Pancreas (tissue), 10 donors: ENCODE data around the gene BAZ1B. TPM values are rescaled to one million over a fixed set of nuclear protein-coding genes. Genes with fewer than 3 reads are reported as not detected.
"Not testable (repeated sequence)": the region's sequence is repeated elsewhere in the genome, so short reads cannot be mapped to it uniquely, and the experiment has no call there.

Experiments
- ATAC-seq, 4 donors: fragments of 200-7000 bp; cut with Tn5 transposase; one replicate each; pipeline versions ENCODE4 v1.8.0 to v1.9.1; 2020; ENCODE audit warnings: mild to moderate bottlenecking in 4 of 4, moderate library complexity in 4 of 4
- DNase-seq, 6 donors: peaks; one replicate each; pipeline ENCODE4 v3.0.0-alpha.2; 2020
- FAIRE-seq: peaks from 2 replicates; lab custom pipeline; 2012; peaks lifted over from hg19 to GRCh38; lab: Jason Lieb, UNC
- H3K27ac ChIP-seq, 4 donors: fragments of 200-600 bp; sonication (generic); 1 replicate in 3 of 4; 2 replicates in 1 of 4; pipeline versions ENCODE4 v1.5.0 to v1.8.0; 2020
- H3K27me3 ChIP-seq, 4 donors: fragments of 200-600 bp; one replicate each; pipeline ENCODE4 v1.8.0; 2021
- H3K36me3 ChIP-seq, 3 donors: fragments of 200-600 bp; sonication (generic) in 1 of 3; one replicate each; pipeline versions ENCODE4 v1.5.0 to v1.8.0; 2020 to 2021
- H3K4me1 ChIP-seq, 3 donors: fragments of 200-600 bp; one replicate each; pipeline ENCODE4 v1.8.0; 2021
- H3K4me3 ChIP-seq, 4 donors: fragments of 200-600 bp; sonication (generic) in 2 of 4; one replicate each; pipeline versions ENCODE4 v1.5.0 to v1.8.0; 2020 to 2021
- H3K9me3 ChIP-seq, 4 donors: fragments of 200-600 bp; one replicate each; pipeline ENCODE4 v1.8.0; 2021
- WGBS, 2 donors: extraction: QIAGEN DNeasy Blood & Tissue Kit; methylation state at CpG; one replicate each; pipeline ENCODE4 v1.1.7; 2013; 5-methylcytosine and 5-hydroxymethylcytosine counted together
- intact Hi-C, 3 donors: fragments of 100-400 bp; cut with DNase I; formaldehyde crosslinking; loops; one replicate each; pipeline versions ENCODE4 v1.11.1 to v1.14.2; 2022
- polyA plus RNA-seq, 2 donors: library from polyadenylated mRNA; stranded (reverse); fragments of 200-250 nt; gene quantifications; one replicate each; pipeline ENCODE4 v1.2.3, GENCODE V29; 2013
- total RNA-seq, 6 donors: library from RNA; stranded (reverse); fragmentation: NEBNext Ultra II Directional in 4 of 6; extraction: Animal tissue kit (Norgen Biotek cat#: 25700) in 4 of 6; gene quantifications; one replicate each; pipeline versions ENCODE4 v1.2.1 to v1.2.4, GENCODE V29; 2021 to 2023
- TF ChIP-seq, protein P1 (sequence below), 4 donors: fragments of 200-600 bp; sonication (generic) in 3 of 4; IDR thresholded peaks; one replicate each; pipeline versions ENCODE4 v1.5.0 to v1.8.0; 2021; ENCODE audit warnings: antibody characterized with exemption in 4 of 4
- donor health status: healthy with polysubstance abuse.
- donor health status: DM: no; HTN: no; CAD: no; lungs with moderate emphysema.
- donor health status: DM: no; HTN: no; CAD: no.
- donor health status: control.
- donor health status: control.
- donor health status: Bipolar disorder and iron deficiency.
- donor health status: DM: yes; HTN: yes; CAD: no.
- donor health status: DM: no; HTN: no; CAD: no.
- donor health status: DM: no; HTN: no; CAD: no.
- donor health status: DM: yes; HTN: yes; CAD: no.

The BAZ1B gene
- total and polyA plus RNA-seq, 8 donors = 11.6 to 29.0 (median 17.5) TPM

GRCh38 chr7:73483171-73483570 is 38.9 kb downstream of the BAZ1B start:
- no peak overlapping the region for H3K27ac ChIP-seq
- peaks cover under 1 to 43% (median 4%) of the 10 kb centered on the region in 3 donors for H3K36me3 ChIP-seq
- intact Hi-C loops = no loop called here
- TF ChIP-seq, protein P1, sequence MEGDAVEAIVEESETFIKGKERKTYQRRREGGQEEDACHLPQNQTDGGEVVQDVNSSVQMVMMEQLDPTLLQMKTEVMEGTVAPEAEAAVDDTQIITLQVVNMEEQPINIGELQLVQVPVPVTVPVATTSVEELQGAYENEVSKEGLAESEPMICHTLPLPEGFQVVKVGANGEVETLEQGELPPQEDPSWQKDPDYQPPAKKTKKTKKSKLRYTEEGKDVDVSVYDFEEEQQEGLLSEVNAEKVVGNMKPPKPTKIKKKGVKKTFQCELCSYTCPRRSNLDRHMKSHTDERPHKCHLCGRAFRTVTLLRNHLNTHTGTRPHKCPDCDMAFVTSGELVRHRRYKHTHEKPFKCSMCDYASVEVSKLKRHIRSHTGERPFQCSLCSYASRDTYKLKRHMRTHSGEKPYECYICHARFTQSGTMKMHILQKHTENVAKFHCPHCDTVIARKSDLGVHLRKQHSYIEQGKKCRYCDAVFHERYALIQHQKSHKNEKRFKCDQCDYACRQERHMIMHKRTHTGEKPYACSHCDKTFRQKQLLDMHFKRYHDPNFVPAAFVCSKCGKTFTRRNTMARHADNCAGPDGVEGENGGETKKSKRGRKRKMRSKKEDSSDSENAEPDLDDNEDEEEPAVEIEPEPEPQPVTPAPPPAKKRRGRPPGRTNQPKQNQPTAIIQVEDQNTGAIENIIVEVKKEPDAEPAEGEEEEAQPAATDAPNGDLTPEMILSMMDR (IDR thresholded peaks at IDR 0.05) = no peak
- 91 to 100% methylated on average over 1 of the region's 1 CpG for WGBS, 2 donors
- no peak overlapping the region for H3K4me3 ChIP-seq
- H3K9me3 ChIP-seq = no peaks in the 10 kb centered on the region
- no peaks in the 10 kb centered on the region for H3K4me1 ChIP-seq
- ATAC-seq (no peak), FAIRE-seq (no peak), DNase-seq (no peak)
- no peaks in the 10 kb centered on the region for H3K27me3 ChIP-seq

DNA sequence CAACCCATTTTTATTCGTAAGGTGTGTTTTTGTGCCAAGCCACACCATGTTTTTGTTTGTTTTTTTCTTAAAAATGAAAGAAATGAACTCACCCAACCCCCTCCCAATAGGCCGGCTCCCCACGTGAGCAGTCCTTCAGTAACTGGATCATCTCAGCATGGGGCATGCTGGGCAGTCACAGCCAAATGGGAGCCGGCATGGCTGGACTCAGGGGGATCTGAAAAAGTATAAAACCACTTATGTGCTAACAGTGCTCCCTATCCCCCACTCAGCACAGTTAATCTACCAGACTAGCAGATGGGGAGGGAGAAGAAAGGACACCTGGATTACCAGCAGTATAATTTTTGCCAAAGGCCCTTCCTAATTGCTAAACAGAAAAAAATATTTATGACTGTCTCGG is 39.3 kb downstream of the BAZ1B start:
- Histone ChIP-seq H3K36me3 (peaks cover 4 to 43% (median 4%) of the 10 kb centered on the region in 3 donors), H3K27me3 (no peaks in the 10 kb centered on the region), H3K9me3 (no peaks in the 10 kb centered on the region), H3K4me3 (no peak overlapping the region), H3K4me1 (no peaks in the 10 kb centered on the region), H3K27ac (no peak overlapping the region)
- intact Hi-C loops = no loop called here
- WGBS, 2 donors = 83 to 87% methylated on average over 5 of the region's 5 CpGs
- ATAC-seq (peak in 1 of 4 donors; percentile 28), FAIRE-seq (no peak), DNase-seq (no peak)
- TF ChIP-seq, protein P1 (IDR thresholded peaks at IDR 0.05) = no peak

GRCh38 chr7:73481521-73481920 is 40.6 kb downstream of the BAZ1B start:
- intact Hi-C loops, H3K4me3 ChIP-seq, H3K9me3 ChIP-seq, H3K27ac ChIP-seq, FAIRE-seq, DNase-seq, H3K4me1 ChIP-seq, ATAC-seq, H3K27me3 ChIP-seq: not testable (repeated sequence)
- 95 to 98% methylated on average over 12 of the region's 12 CpGs for WGBS, 2 donors
- peaks cover 4 to 45% (median 12%) of the 10 kb centered on the region in 3 donors for H3K36me3 ChIP-seq

GRCh38 chr7:73478549-73478948 is 43.5 kb downstream of the BAZ1B start:
- TF ChIP-seq, protein P1 (IDR thresholded peaks at IDR 0.05) = no peak
- intact Hi-C loops = no loop called here
- Histone ChIP-seq H3K4me3 (no peak overlapping the region), H3K9me3 (no peaks in the 10 kb centered on the region), H3K27ac (no peak overlapping the region), H3K27me3 (no peaks in the 10 kb centered on the region), H3K4me1 (no peaks in the 10 kb centered on the region), H3K36me3 (peaks cover 4 to 44% (median 12%) of the 10 kb centered on the region in 3 donors)
- ATAC-seq (no peak), DNase-seq (no peak), FAIRE-seq (no peak)

GRCh38 chr7:73477376-73477775 is 44.7 kb downstream of the BAZ1B start:
- FAIRE-seq (no peak), DNase-seq (no peak), ATAC-seq (no peak)
- H3K4me1 ChIP-seq = no peaks in the 10 kb centered on the region
- H3K9me3 ChIP-seq = no peaks in the 10 kb centered on the region
- 77 to 95% methylated on average over 5 of the region's 5 CpGs for WGBS, 2 donors
- peaks cover 0 to 44% (median 12%) of the 10 kb centered on the region in 3 donors for H3K36me3 ChIP-seq
- no peaks in the 10 kb centered on the region for H3K27me3 ChIP-seq
- no peak overlapping the region for H3K27ac ChIP-seq
- intact Hi-C loops = no loop called here
- TF ChIP-seq, protein P1 (IDR thresholded peaks at IDR 0.05) = no peak
- no peak overlapping the region for H3K4me3 ChIP-seq
